Pons (tissue), 1 donor: ENCODE results near the gene PTPRN2.
"Not testable (repeated sequence)": the region's sequence is repeated elsewhere in the genome, so short reads cannot be mapped to it uniquely, and the experiment has no call there.

Source experiments
- DNase-seq: peaks from one replicate; pipeline ENCODE4 v3.0.0-alpha.2; 2016; ENCODE audit warnings: low spot score

Gene PTPRN2

DNA sequence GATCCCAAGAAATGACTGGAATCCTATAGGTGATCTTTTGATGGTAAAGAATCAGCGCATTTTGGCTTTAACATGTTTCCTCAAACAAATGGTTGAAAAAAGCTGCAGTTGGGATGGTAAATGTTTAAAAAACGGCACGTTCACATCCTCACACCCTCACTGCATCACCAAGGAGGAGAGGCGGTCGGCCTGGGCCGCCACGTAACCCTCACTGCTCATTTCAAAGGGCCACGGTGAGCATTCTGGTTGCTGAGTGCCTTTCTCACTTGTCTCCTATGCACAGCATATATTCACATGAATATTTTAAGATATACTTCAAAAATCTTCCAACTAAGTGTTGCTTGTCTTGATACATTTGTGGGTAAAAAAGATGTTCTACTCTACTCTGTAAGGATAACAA, 1017.7 kb downstream of the PTPRN2 start:
- no peak for DNase-seq

DNA sequence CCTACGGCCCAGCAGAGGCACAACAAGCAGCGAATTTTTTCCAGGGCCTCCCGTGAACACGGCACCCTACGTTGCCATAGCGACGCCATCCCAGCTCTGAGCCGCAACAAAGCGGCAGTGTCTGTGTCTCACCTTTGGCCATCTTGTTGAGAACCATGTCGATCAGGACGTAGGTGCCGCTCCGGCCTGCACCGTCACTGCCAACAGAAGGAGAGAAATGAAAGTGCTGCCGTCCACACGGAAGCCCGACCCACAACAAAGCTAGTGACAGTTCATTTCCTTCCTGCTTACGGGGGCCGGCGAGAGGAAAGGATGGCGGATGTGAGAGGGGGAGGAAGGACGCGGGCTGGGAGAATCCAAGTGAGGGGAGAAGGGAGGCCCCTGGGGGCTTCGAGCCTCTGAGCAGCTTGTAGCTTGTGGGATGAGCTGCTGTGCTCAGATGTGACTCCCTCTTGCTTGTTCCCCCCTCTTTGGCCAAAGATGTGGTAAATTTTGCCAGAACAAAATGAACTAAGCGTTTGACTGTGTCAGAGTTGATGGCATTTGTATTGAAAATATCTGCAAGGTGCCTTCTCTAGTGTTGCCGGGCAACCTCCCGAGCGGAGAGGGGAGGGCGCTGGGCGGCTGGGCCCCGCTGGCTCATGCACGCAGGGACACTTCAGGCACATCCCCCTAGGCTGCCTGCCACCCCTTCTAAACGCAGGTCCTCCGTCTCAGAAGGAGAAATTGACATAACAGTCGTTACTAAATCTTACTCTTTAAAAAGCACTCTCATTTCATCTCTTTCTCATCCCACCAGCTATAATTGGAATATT, 1018.6 kb downstream of the PTPRN2 start:
- DNase-seq = peak; percentile 49

DNA sequence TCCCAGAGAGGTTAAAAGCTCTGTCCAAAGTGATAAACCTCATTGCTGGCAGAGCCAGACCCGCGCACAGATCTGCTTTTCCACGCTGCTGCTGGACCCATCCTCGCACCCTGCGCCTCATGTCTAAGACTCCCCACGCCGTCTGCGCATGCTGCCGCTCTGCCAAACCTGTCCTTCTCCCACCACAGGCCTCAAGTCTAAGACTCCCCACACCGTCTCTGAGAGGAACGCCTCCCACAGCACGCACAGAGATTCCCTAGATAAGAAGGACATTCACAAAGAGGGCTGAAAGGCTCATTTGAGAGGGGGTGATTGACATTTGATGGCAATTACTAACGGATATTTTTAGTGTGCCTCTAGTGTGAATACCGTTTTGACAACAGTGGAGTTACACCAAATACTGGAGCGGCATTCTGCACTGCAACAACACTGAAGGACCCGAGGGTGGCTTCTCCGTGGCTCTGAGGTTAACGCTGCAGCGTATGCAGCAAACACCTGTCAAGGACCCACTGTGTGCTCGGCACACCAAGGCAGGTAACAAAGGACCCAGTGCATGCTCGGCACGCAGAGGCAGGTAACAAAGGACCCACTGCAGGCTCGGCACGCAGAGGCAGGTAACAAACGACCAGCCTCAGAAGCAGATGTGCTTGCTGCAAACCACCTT, 1019.4 kb downstream of the PTPRN2 start:
- no peak for DNase-seq

DNA sequence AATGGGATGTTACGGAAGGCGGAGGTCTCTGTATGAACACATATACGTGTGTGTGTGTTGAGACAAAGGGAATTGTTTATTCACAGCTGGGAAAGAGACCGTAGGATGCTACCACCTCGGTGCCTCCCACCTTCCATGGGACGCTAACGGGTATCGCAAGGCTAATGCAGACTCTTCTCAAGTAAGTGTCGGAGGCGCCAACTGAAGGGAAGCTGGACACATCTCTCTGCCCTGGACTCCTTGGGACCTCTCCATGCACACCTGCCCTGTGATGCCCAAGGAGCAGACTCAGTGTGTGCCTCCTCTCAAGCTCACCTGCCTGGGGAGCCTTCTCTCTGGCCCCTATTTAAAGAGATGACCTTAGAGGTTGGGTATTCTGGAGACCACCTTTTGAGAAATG, 1020.0 kb downstream of the PTPRN2 start:
- DNase-seq = no peak

DNA sequence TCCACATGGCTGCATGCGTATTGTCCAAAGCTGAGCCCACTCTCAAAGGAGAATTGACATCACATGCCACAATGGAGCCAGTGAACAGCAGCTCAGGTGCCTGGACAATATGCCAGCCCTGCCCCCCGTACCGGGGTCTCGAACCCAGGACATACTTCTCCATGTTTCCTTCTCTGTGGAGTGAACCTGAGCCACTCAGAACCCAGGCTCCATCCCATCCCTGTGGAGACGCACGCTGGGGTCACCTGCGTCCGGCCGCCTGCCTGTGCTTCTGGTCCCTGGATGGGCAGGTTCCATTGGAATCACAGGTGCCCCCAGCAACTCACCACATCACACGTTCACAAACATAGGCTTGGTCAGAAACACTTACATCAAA, 1021.0 kb downstream of the PTPRN2 start:
- no peak for DNase-seq

DNA sequence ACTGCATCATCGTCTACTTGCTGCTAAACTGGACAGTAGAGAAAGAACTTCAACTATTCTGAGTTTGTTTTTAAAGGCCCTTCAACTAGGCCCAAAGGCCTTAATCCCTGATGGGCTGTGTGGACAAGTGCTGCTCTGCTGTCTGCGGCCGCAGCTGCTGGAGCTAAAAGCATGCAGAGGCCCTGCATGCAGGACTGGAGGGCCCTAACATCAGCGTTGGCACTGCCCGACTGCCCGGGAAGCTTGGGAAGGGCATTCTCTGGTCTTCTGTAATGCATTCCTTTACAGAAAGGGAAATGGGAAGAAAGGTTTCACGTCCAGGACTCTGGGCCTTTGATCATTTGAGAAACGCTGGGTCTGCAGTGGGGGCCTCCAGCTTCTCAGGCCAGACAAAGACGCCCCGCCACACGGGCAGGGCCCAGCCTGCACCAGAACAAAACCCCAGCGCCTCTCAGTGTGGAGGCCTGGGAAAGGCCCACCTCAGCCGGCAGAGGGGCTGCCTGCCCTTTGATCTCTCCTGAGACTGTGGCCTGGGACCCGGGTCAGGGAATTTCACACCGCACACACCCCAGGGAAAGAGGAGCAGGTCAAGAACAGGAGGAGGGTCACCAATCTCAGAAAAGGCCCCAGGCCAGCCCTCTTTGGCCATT, 1021.5 kb downstream of the PTPRN2 start:
- DNase-seq = no peak

DNA sequence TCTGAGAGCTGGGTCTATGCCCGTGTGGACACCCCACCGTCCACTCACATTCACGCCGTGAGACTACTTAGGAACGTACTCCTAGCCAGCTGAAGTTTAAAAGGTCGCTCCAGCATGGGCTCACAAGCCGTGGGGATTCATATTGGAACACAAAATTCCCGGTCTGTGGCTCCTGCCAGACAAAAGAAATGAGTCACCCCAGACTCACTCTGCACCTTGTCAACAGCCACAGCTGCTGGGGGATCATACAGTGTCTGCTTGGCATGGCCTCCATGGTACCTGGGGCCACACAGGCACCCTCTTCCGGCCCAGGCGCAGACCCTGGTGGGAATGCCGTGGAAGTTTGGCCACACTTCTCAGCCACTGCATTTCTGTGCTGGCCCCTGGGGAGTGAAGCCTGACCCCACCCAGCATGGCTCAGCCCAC, 1022.4 kb downstream of the PTPRN2 start:
- DNase-seq = no peak

DNA sequence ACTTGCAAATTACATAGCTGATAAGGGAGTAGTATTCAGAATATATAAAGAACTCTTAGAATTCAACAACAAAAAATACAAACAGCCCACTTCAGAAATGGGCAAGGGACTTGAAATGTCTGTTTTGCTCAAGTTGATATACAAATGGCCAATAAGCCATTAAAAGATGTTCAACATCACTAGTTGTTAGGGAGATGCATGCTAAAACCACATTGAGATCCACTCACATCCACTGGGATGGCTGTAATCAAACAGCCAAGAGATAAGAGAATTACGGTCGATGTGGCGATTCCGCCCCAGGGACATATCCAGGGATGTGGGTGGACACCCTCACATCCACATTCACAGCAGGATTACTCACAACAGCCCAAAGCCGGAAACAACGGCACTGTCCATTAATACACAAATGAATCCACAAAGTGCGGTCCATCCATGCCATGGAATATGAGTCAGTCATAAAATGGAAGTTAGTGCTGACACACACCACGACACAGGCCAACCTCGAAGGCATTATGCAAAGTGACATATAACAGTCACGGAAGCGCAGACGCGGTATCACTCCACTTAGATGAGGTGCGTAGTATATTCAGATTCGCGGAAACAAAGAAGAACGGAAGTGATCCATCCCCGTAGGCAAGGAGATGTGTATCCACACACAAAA, 1023.0 kb downstream of the PTPRN2 start:
- DNase-seq = no peak

DNA sequence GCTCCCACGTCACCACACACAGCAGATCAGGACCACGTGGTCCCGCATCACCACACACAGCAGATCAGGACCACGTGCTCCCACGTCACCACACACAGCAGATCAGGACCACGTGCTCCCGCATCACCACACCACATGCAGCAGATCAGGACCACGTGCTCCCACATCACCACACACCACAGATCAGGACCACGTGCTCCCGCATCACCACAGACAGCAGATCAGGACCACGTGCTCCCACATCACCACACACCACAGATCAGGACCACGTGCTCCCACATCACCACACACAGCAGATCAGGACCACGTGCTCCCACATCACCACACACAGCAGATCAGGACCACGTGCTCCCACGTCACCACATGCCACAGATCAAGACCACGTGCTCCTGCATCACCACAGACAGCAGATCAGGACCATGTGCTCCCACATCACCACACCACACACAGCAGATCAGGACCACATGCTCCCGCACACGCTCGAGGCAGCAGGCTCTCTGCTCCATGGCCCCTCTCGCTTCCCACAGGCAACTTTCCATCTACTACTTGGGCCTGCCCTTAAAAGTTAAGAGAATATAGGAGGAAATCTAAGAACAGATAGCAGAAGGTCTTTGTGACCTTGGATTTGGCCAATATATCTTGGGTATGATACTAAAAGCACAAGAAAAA, 1024.0 kb downstream of the PTPRN2 start:
- not testable (repeated sequence) for DNase-seq

DNA sequence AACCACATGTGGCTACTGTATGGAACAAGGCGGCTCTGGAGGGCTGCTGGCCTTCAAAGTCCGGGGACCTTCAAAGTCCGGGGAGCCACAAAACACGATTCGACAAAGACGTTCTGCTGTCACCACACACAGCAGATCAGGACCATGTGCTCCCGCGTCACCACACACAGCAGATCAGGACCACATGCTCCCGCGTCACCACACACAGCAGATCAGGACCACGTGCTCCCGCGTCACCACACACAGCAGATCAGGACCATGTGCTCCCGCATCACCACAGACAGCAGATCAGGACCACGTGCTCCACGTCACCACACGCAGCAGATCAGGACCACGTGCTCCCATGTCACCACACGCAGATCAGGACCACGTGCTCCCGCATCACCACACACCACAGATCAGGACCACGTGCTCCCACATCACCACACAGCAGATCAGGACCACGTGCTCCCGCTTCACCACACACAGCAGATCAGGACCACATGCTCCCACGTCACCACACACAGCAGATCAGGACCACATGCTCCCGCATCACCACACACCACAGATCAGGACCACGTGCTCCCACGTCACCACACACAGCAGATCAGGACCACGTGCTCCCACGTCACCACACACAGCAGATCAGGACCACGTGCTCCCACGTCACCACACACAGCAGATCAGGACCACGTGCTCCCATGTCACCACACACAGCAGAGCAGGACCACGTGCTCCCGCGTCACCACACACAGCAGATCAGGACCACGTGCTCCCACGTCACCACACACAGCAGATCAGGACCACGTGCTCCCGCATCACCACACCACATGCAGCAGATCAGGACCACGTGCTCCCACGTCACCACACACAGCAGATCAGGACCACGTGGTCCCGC, 1024.9 kb downstream of the PTPRN2 start:
- DNase-seq = not testable (repeated sequence)

DNA sequence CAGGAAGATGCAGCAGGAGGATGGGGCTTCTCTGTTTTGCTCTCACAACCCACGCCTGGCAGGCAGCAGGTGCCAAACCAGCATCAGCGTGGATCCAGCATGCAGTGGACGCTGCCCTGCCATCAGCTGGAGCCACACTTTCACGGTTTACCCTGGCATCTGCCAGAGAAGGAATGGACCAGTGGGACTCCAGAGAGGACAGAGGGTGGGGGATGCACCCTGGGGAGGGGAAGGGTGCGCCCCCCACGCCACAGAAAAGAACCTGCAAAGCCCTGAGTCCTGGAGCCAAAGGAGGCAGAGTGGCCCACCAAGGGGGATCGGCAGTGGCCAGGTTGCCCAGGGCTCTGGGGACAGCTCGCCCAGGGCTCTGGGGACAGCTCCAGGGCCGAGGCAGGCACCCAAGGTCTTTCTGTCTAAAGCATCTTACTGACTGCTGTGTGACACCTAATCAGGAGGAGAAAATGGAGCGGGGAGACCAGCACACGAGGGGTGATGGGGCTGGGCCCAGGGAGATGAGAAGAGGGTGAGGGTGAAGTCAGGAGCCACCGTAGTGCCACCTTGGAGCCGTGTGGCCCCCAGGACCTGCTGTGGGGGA, 1025.7 kb downstream of the PTPRN2 start:
- no peak for DNase-seq

DNA sequence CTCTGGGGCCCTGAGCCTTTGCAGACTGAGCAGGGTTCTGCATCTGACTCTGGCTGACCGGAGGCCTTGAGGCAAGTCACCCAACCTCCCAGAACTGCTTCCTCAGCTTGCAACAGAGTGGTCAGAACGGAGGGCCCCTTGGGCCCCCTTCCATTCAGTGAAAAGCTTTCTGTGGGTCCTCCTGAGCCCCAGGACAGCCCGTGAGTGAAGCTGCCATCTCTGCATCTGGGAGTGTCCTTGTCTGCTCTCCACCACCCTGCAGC, 1026.2 kb downstream of the PTPRN2 start:
- DNase-seq = no peak

DNA sequence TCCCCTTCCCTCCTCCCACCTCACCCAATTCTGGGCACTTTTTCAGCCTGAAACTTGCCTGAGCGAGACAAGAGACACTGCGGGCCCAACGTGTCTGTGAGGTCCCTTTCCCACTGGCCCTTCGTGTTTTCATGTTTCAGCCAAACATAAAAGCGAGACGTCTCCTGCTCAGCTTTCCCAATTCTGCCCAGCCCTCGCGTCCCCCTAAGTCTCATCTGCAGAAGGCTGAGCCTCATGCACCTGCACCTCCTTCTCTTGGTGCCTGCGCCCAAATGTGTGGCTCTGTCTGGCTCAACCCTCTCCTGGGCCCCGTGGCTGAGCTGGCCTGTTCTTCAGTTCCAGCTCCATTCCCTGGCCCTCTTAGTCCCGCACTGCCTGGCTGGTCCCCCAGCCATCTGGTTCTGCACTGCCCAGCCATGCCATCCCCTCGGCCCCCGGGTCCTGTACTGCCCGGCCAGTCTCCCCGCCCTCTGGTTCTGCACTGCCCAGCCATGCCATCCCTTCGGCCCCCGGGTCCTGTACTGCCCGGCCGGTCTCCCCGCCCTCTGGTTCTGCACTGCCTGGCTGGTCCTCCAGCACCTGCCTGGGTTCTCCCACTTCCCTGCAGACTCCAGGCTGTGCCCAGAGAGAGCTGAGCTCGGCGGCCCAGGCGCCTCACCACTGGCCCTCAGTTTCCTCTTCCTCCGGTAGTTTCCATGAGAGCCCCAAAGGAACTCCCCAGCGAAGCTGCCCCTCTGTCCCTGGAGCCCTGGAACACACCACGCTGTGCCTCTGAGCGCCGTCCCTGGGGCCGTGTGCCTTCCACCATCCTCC, 1026.7 kb downstream of the PTPRN2 start:
- DNase-seq = no peak

DNA sequence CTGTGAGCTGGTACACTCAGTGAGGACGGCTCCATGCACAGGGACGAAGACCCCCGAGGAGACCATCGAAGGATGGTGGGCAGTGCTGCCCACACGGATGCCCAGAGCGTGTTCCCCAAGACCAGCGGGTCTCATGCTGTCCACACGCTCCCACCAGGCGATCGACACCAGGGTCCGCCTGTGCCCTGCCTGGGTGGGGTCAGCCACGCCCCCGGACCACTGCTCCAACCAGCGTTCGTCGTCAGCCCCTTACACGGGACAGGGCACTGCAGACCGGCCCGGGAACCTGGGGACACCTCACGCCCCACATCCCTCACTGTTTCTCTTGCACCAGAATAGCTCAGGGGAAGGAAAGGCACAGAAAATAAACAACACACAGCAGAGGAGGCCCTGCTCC, 1027.4 kb downstream of the PTPRN2 start:
- DNase-seq = no peak

DNA sequence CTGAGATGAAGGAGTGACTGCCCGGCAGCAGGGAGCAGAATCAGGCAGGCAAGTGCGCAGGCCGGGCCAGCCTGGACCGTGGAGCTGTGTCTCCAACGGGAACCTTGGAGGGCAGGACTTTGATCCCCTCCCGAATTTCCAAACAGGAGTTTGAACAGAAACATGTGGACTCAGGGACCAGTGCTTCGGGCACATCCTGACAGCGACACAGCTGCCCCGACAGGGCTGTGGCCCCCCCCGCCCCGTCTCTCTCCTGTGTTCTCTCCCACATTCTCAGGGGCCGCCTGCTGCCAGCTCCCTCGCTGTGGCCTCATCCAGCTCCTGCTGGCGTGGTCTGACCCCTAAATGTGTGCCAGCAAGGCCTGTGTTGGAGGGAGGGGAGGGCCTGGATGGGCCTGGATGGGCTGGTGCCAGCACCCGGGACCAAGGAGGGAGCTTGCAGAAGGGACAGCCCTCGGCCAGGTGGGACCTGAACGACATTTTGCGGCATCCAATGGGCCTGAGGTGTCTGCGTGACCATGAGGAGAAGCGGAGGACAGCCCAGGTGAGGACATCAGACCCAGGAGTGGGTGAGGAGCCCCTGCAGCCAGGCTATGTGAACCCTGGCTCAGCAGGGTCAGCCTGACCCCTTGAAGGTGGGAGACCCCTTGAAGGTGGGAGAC, 1027.9 kb downstream of the PTPRN2 start:
- no peak for DNase-seq

DNA sequence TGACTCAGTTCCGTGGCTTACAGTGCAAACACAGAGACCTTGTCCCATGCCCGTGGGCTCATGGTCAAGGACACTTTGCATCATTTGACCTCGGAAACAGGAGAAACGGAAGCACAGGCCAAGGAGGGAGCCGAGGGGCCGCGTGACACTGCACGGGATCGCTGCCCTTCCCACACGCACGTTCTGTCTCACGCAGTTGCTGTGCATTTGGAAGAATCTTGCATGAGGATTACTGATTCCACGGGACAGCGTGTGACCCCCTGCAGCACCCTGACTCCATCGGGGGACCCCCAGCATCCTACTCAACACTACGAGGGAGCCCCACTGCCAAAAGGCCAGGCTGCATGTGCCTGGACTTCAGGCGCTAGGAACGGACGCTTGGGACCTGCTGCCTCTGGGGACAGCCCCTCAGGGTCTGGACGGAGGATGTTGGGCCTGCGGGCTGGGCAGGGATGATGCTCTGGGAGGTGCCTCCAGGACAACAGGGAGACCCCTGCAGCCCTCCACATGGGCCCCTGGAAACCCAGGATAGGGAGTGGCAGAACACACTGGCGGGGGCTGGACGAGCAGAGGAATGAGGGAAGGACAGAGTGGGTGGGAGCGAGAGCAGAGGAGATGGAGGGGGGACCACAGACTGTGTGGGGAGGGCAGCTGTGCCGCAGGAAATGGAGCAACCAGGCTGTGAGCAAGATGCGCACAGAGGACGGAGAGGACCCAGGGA, 1028.6 kb downstream of the PTPRN2 start:
- DNase-seq = no peak

DNA sequence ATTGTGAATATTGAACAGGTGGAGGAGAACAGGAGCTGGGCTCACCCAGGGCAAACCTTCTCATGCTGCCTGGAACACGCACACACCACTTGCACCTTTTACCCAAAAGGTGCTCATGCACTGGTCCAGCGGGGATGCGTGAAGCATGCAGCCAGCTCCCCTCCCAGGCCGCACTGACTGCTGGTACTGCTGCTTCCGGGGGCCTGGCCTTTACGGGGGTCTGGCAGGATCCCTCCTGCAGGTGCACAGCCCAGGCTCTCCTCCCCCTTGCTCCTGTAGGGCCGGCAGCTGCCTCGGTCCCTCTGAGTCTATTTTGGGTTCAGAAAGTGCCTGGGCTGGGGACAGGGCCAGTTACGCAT, 1029.1 kb downstream of the PTPRN2 start:
- no peak for DNase-seq

DNA sequence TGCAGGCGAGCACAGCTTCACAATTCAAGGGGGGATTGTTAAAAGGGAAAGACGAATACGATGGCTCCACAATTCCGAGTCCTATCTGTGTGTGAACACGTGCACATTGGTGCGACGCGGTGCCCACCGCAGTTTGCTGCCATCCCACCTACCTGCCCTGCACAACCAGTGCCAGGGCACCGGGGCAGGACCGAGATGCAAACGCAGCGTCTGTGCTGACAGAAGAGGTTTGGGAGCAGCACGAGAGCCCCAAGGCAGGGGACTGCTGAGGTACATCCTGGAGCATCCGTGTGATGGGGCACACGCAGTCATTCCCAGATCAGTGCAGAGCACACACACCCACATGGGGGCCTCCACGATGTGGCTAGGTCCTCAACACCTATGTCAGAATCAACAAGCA, 1029.6 kb downstream of the PTPRN2 start:
- no peak for DNase-seq

DNA sequence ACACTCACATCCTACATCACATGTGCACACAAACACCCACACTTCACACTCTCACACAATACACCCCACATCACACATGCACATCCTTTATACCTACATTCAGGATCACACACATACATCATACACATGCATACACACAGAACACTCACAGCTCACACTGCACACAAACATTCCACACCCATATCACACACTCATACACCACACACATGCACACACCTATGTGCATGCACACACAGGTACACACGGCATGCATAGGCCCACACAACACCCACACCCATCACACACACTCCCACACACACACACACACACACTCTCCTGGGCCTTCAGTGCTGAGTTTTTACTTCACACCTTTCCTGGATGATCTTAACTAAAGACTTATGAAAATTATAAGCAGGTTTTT, 1030.4 kb downstream of the PTPRN2 start:
- no peak for DNase-seq
